ENCODE data around the gene ELOVL5. TPM values are rescaled to one million over a fixed set of nuclear protein-coding genes. Genes with fewer than 3 reads are reported as not detected.

The ELOVL5 gene
- total and polyA plus RNA-seq, 2 donors from 2014 or later: 20.5 to 42.0 TPM

GRCh38 chr6:53359843-53360092 lies 11.0 kb upstream of the ELOVL5 start:
- Histone ChIP-seq H3K9ac (ENCODE audit: low read length in 3 of 3) (peak overlapping the region; percentile 46 to 71 (median 59)), H3K27me3 (ENCODE audit: control insufficient read depth, insufficient read depth, low read length) (no peaks in the 10 kb centered on the region), H3K27ac (ENCODE audit: low read depth in 2 of 2, low read length in 2 of 2) (peak overlapping the region; percentile 84 to 94), H3K9me3 (ENCODE audit: control insufficient read depth in 2 of 3, insufficient read depth in 1 of 3, low read length in 3 of 3) (no peaks in the 10 kb centered on the region), H3K4me1 (ENCODE audit: control insufficient read depth in 2 of 3, insufficient read depth in 2 of 3, low read depth in 1 of 3, low read length in 3 of 3) (peaks cover 5 to 15% (median 10%) of the 10 kb centered on the region in 3 donors), H3K4me3 (ENCODE audit: low read length in 3 of 3) (peak overlapping the region; percentile 51 to 78 (median 59)), H3K36me3 (ENCODE audit: control insufficient read depth in 2 of 3, insufficient read depth in 3 of 3, low read length in 3 of 3) (no peaks in the 10 kb centered on the region)
- no peak for FAIRE-seq
- no peak for TF ChIP-seq CTCF (IDR thresholded peaks at IDR 0.05; ENCODE audit: borderline replicate concordance, extremely low read depth, insufficient read depth)
- intact Hi-C loops (cut with DNase I): no loop called here
- DNase-seq: no peak

GRCh38 chr6:53359095-53359842 lies 10.5 kb upstream of the ELOVL5 start:
- intact Hi-C loops (cut with DNase I): no loop called here
- TF ChIP-seq CTCF (IDR thresholded peaks at IDR 0.05; ENCODE audit: borderline replicate concordance, extremely low read depth, insufficient read depth): no peak
- no peaks in the 10 kb centered on the region for H3K36me3 ChIP-seq (ENCODE audit: control insufficient read depth in 2 of 3, insufficient read depth in 3 of 3, low read length in 3 of 3)
- peaks cover 5 to 15% (median 10%) of the 10 kb centered on the region in 3 donors for H3K4me1 ChIP-seq (ENCODE audit: control insufficient read depth in 2 of 3, insufficient read depth in 2 of 3, low read depth in 1 of 3, low read length in 3 of 3)
- H3K9ac ChIP-seq (ENCODE audit: low read length in 3 of 3): peak overlapping the region; percentile 59 to 86 (median 73)
- peak overlapping the region; percentile 84 to 94 for H3K27ac ChIP-seq (ENCODE audit: low read depth in 2 of 2, low read length in 2 of 2)
- DNase-seq: peak; percentile 97 to 99 (median 98)
- no peaks in the 10 kb centered on the region for H3K27me3 ChIP-seq (ENCODE audit: control insufficient read depth, insufficient read depth, low read length)
- H3K4me3 ChIP-seq (ENCODE audit: low read length in 3 of 3): peak overlapping the region; percentile 51 to 78 (median 77)
- no peak for FAIRE-seq
- no peaks in the 10 kb centered on the region for H3K9me3 ChIP-seq (ENCODE audit: control insufficient read depth in 2 of 3, insufficient read depth in 1 of 3, low read length in 3 of 3)

GRCh38 chr6:53358440-53359094 lies 9.8 kb upstream of the ELOVL5 start:
- intact Hi-C loops (cut with DNase I): no loop called here
- no peak for FAIRE-seq
- DNase-seq: peak in 1 of 5 donors; percentile 88
- TF ChIP-seq CTCF (IDR thresholded peaks at IDR 0.05; ENCODE audit: borderline replicate concordance, extremely low read depth, insufficient read depth): no peak
- Histone ChIP-seq H3K9ac (ENCODE audit: low read length in 3 of 3) (peak overlapping the region; percentile 59 to 86 (median 73)), H3K9me3 (ENCODE audit: control insufficient read depth in 2 of 3, insufficient read depth in 1 of 3, low read length in 3 of 3) (no peaks in the 10 kb centered on the region), H3K27ac (ENCODE audit: low read depth in 2 of 2, low read length in 2 of 2) (peak overlapping the region; percentile 84 to 94), H3K4me3 (ENCODE audit: low read length in 3 of 3) (peak overlapping the region; percentile 51 to 77 (median 66)), H3K4me1 (ENCODE audit: control insufficient read depth in 2 of 3, insufficient read depth in 2 of 3, low read depth in 1 of 3, low read length in 3 of 3) (peaks cover 5 to 15% (median 10%) of the 10 kb centered on the region in 3 donors), H3K36me3 (ENCODE audit: control insufficient read depth in 2 of 3, insufficient read depth in 3 of 3, low read length in 3 of 3) (no peaks in the 10 kb centered on the region), H3K27me3 (ENCODE audit: control insufficient read depth, insufficient read depth, low read length) (no peaks in the 10 kb centered on the region)
